Parathyroid adenoma (tissue), 2 donors: Measurements from ENCODE around the gene PRKAG1.
A peak's percentile ranks its signal among the peaks of the same experiment; 100 is the strongest.

ENCODE experiments used
- H2AFZ ChIP-seq: fragments of 300-600 bp; sonication (generic); one replicate; pipeline ENCODE4 v1.7.0; 2017; ENCODE audit warnings: antibody characterized with exemption, mild to moderate bottlenecking
- H3K27ac ChIP-seq: fragments of 300-600 bp; sonication (generic); one replicate; pipeline ENCODE4 v1.7.0; 2017
- H3K27me3 ChIP-seq: fragments of 300-600 bp; sonication (generic); one replicate; pipeline ENCODE4 v1.7.0; 2017; ENCODE audit warnings: low read length; ENCODE audit not compliant: control insufficient read depth, insufficient read depth
- H3K36me3 ChIP-seq: fragments of 300-600 bp; sonication (generic); one replicate; pipeline ENCODE4 v1.7.0; 2017; ENCODE audit warnings: low read length; ENCODE audit not compliant: control insufficient read depth, insufficient read depth
- H3K4me1 ChIP-seq: fragments of 300-600 bp; sonication (generic); one replicate; pipeline ENCODE4 v1.7.0; 2017; ENCODE audit warnings: control low read depth
- H3K4me2 ChIP-seq: fragments of 300-600 bp; sonication (generic); one replicate; pipeline ENCODE4 v1.7.0; 2017; ENCODE audit warnings: low read length
- H3K4me3 ChIP-seq: fragments of 300-600 bp; sonication (generic); one replicate; pipeline ENCODE4 v1.7.0; 2017; ENCODE audit warnings: low read depth, low read length
- H3K79me2 ChIP-seq: fragments of 300-600 bp; sonication (generic); one replicate; pipeline ENCODE4 v1.7.0; 2017; ENCODE audit warnings: control low read depth
- H3K9ac ChIP-seq: fragments of 300-600 bp; sonication (generic); one replicate; pipeline ENCODE4 v1.7.0; 2017; ENCODE audit warnings: mild to moderate bottlenecking
- H3K9me3 ChIP-seq: fragments of 300-600 bp; sonication (generic); one replicate; pipeline ENCODE4 v1.7.0; 2017; ENCODE audit warnings: low read length; ENCODE audit not compliant: control insufficient read depth
- CTCF ChIP-seq: fragments of 300-600 bp; sonication (generic); IDR thresholded peaks from one replicate; pipeline ENCODE4 v1.7.0; 2017; ENCODE audit warnings: antibody characterized with exemption, mild to moderate bottlenecking
- donor health status: primary hyperparathyroidism.

The PRKAG1 gene

GRCh38 chr12:49020441-49020840 lies 1.9 kb upstream of the PRKAG1 start:
- Histone ChIP-seq H3K36me3 (no peaks in the 10 kb centered on the region), H3K4me1 (peaks cover 8% of the 10 kb centered on the region), H3K27me3 (no peaks in the 10 kb centered on the region), H3K27ac (no peak overlapping the region), H2AFZ (no peak overlapping the region), H3K9me3 (no peaks in the 10 kb centered on the region), H3K79me2 (peaks cover 21% of the 10 kb centered on the region), H3K9ac (no peak overlapping the region), H3K4me2 (no peak overlapping the region), H3K4me3 (no peak overlapping the region)
- TF ChIP-seq CTCF, result no peak

GRCh38 chr12:49019443-49020324 lies 1.1 kb upstream of the PRKAG1 start:
- Histone ChIP-seq H3K36me3 (no peaks in the 10 kb centered on the region), H3K79me2 (peaks cover 25% of the 10 kb centered on the region), H3K27ac (peak overlapping the region; percentile 80), H3K9me3 (no peaks in the 10 kb centered on the region), H3K9ac (no peak overlapping the region), H3K27me3 (no peaks in the 10 kb centered on the region), H3K4me1 (peaks cover 8% of the 10 kb centered on the region), H3K4me2 (peak overlapping the region; percentile 76), H3K4me3 (no peak overlapping the region), H2AFZ (no peak overlapping the region)
- TF ChIP-seq CTCF, result no peak

GRCh38 chr12:49019120-49019430 lies 499 bp upstream of the PRKAG1 start:
- Histone ChIP-seq H2AFZ (peak overlapping the region; percentile 91), H3K79me2 (peaks cover 30% of the 10 kb centered on the region), H3K9ac (no peak overlapping the region), H3K4me1 (peaks cover 8% of the 10 kb centered on the region), H3K27ac (peak overlapping the region; percentile 80), H3K9me3 (no peaks in the 10 kb centered on the region), H3K4me2 (peak overlapping the region; percentile 76), H3K4me3 (peak overlapping the region; percentile 88), H3K27me3 (no peaks in the 10 kb centered on the region), H3K36me3 (no peaks in the 10 kb centered on the region)
- TF ChIP-seq CTCF, result no peak

GRCh38 chr12:49017891-49018260 lies 700 bp downstream of the PRKAG1 start:
- Histone ChIP-seq H3K79me2 (peaks cover 30% of the 10 kb centered on the region), H3K4me3 (peak overlapping the region; percentile 88), H3K36me3 (no peaks in the 10 kb centered on the region), H3K4me2 (peak overlapping the region; percentile 76), H3K27me3 (no peaks in the 10 kb centered on the region), H3K9ac (peak overlapping the region; percentile 70), H3K27ac (peak overlapping the region; percentile 80), H3K4me1 (peaks cover 8% of the 10 kb centered on the region), H3K9me3 (no peaks in the 10 kb centered on the region), H2AFZ (peak overlapping the region; percentile 91)
- TF ChIP-seq CTCF, result no peak

GRCh38 chr12:49015196-49015595 lies 3.4 kb downstream of the PRKAG1 start:
- H3K36me3 ChIP-seq, result no peaks in the 10 kb centered on the region
- no peak overlapping the region for H3K4me2 ChIP-seq
- no peak overlapping the region for H3K9ac ChIP-seq
- no peaks in the 10 kb centered on the region for H3K9me3 ChIP-seq
- no peaks in the 10 kb centered on the region for H3K27me3 ChIP-seq
- TF ChIP-seq CTCF, result no peak
- peaks cover 8% of the 10 kb centered on the region for H3K4me1 ChIP-seq
- H2AFZ ChIP-seq, result no peak overlapping the region
- H3K27ac ChIP-seq, result no peak overlapping the region
- H3K4me3 ChIP-seq, result no peak overlapping the region
- peaks cover 30% of the 10 kb centered on the region for H3K79me2 ChIP-seq
